ENCODE data around the gene SORCS1.

The SORCS1 gene

DNA sequence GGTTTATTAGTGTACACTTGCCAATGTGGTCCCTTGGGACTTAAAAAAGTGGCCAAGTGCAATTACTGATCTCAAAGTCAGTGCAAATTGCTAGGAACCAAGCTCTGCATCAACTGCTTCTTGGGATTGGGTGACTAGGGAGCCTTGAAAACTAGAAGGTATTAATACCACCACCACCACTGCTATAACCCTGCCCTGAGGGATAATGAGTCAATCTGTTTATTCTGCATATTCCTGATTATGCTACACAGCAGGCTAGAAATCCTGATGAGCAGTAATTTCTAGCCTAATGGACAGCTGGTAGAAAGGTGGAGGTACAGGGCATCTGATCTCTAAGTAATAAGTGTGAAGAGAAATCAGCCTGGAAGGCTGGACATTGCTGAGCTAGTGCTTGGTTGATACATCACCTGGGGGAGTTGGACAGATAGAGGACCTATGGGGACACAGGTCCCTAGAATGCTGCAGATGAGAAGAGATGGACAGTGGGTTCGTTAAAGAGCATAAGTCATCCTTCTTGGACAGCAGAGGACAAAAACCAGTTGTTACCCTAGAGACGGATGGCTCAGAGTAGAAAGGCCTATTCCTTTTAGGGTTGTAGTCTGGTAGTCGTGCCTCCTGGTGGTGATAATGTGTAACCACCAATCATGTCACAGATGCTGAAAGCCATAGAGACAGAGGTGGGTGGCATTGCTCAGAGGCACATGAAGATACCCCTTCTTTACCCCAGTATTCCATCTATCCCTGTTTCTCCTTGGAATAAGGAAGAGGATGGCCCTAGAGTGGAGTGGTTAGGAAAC lies 554.8 kb downstream of the SORCS1 start:
- no peaks in the 10 kb centered on the region for H3K27me3 ChIP-seq (ENCODE audit: control insufficient read depth, insufficient read depth, low read length, poor library complexity, severe bottlenecking)
- no peak overlapping the region for H3K4me3 ChIP-seq (ENCODE audit: insufficient read depth, low read depth, low read length)
- no peaks in the 10 kb centered on the region for H3K9me3 ChIP-seq (ENCODE audit: control insufficient read depth, low read length)
- 53 to 54% methylated on average over 3 of the region's 3 CpGs for WGBS, 2 experiments
- H3K36me3 ChIP-seq (ENCODE audit: control insufficient read depth, insufficient read depth, low read length): no peaks in the 10 kb centered on the region
- H3K4me1 ChIP-seq (ENCODE audit: control insufficient read depth, insufficient read depth, low read length): no peaks in the 10 kb centered on the region
- H3K27ac ChIP-seq (ENCODE audit: insufficient read depth, low read depth, low read length, poor library complexity, severe bottlenecking): no peak overlapping the region

- Histone ChIP-seq H3K27ac (ENCODE audit: insufficient read depth, low read depth, low read length, poor library complexity, severe bottlenecking) (no peak overlapping the region), H3K27me3 (ENCODE audit: control insufficient read depth, insufficient read depth, low read length, poor library complexity, severe bottlenecking) (no peaks in the 10 kb centered on the region), H3K4me1 (ENCODE audit: control insufficient read depth, insufficient read depth, low read length) (no peaks in the 10 kb centered on the region), H3K9me3 (ENCODE audit: control insufficient read depth, low read length) (no peaks in the 10 kb centered on the region), H3K36me3 (ENCODE audit: control insufficient read depth, insufficient read depth, low read length) (no peaks in the 10 kb centered on the region), H3K4me3 (ENCODE audit: insufficient read depth, low read depth, low read length) (no peak overlapping the region)
- 94 to 95% methylated on average over 1 of the region's 1 CpG for WGBS, 2 experiments
These were observed 556.4 kb downstream of the SORCS1 start for GRCh38 chr10:106608066-106608465.

GRCh38 chr10:106595281-106595680 lies 569.2 kb downstream of the SORCS1 start:
- Histone ChIP-seq H3K27me3 (ENCODE audit: control insufficient read depth, insufficient read depth, low read length, poor library complexity, severe bottlenecking) (no peaks in the 10 kb centered on the region), H3K4me3 (ENCODE audit: insufficient read depth, low read depth, low read length) (no peak overlapping the region), H3K36me3 (ENCODE audit: control insufficient read depth, insufficient read depth, low read length) (no peaks in the 10 kb centered on the region), H3K4me1 (ENCODE audit: control insufficient read depth, insufficient read depth, low read length) (no peaks in the 10 kb centered on the region), H3K9me3 (ENCODE audit: control insufficient read depth, low read length) (no peaks in the 10 kb centered on the region), H3K27ac (ENCODE audit: insufficient read depth, low read depth, low read length, poor library complexity, severe bottlenecking) (no peak overlapping the region)
- WGBS, 2 experiments: 95 to 100% methylated on average over 2 to 4 of the region's 4 CpGs

GRCh38 chr10:106593876-106594275 lies 570.6 kb downstream of the SORCS1 start:
- Histone ChIP-seq H3K4me1 (ENCODE audit: control insufficient read depth, insufficient read depth, low read length) (no peaks in the 10 kb centered on the region), H3K4me3 (ENCODE audit: insufficient read depth, low read depth, low read length) (no peak overlapping the region), H3K27me3 (ENCODE audit: control insufficient read depth, insufficient read depth, low read length, poor library complexity, severe bottlenecking) (no peaks in the 10 kb centered on the region), H3K9me3 (ENCODE audit: control insufficient read depth, low read length) (no peaks in the 10 kb centered on the region), H3K36me3 (ENCODE audit: control insufficient read depth, insufficient read depth, low read length) (no peaks in the 10 kb centered on the region), H3K27ac (ENCODE audit: insufficient read depth, low read depth, low read length, poor library complexity, severe bottlenecking) (no peak overlapping the region)
- 71 to 92% methylated on average over 1 of the region's 1 CpG for WGBS, 2 experiments

GRCh38 chr10:106592396-106592795 lies 572.1 kb downstream of the SORCS1 start:
- Histone ChIP-seq H3K27me3 (ENCODE audit: control insufficient read depth, insufficient read depth, low read length, poor library complexity, severe bottlenecking) (no peaks in the 10 kb centered on the region), H3K36me3 (ENCODE audit: control insufficient read depth, insufficient read depth, low read length) (no peaks in the 10 kb centered on the region), H3K4me1 (ENCODE audit: control insufficient read depth, insufficient read depth, low read length) (no peaks in the 10 kb centered on the region), H3K9me3 (ENCODE audit: control insufficient read depth, low read length) (no peaks in the 10 kb centered on the region), H3K4me3 (ENCODE audit: insufficient read depth, low read depth, low read length) (no peak overlapping the region), H3K27ac (ENCODE audit: insufficient read depth, low read depth, low read length, poor library complexity, severe bottlenecking) (no peak overlapping the region)

GRCh38 chr10:106582291-106582690 lies 582.2 kb downstream of the SORCS1 start:
- no peak overlapping the region for H3K27ac ChIP-seq (ENCODE audit: insufficient read depth, low read depth, low read length, poor library complexity, severe bottlenecking)

DNA sequence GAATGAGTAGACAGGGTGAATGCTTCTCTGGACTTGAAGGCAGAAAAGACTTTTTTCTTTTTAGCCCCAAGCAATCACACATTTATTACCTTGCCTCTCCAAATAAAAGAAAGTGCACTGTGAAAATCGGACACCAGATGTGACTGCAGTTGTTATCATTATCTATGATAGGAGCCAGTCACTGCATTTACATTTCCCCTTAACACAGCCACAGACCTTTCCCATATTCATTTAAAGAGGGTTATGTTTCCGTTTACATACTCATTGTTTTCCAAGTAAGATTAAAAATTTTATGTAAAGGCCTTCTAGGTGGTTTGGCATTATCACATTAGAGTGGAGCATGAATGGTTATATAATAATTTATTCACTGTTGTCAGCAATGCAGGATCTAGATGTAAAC lies 586.8 kb downstream of the SORCS1 start:
- WGBS, 2 experiments: 83 to 100% methylated on average over 1 to 2 of the region's 2 CpGs
- H3K4me3 ChIP-seq (ENCODE audit: insufficient read depth, low read depth, low read length): no peak overlapping the region
- no peaks in the 10 kb centered on the region for H3K9me3 ChIP-seq (ENCODE audit: control insufficient read depth, low read length)
- no peak overlapping the region for H3K27ac ChIP-seq (ENCODE audit: insufficient read depth, low read depth, low read length, poor library complexity, severe bottlenecking)
- H3K4me1 ChIP-seq (ENCODE audit: control insufficient read depth, insufficient read depth, low read length): no peaks in the 10 kb centered on the region
- no peaks in the 10 kb centered on the region for H3K27me3 ChIP-seq (ENCODE audit: control insufficient read depth, insufficient read depth, low read length, poor library complexity, severe bottlenecking)
- no peaks in the 10 kb centered on the region for H3K36me3 ChIP-seq (ENCODE audit: control insufficient read depth, insufficient read depth, low read length)

More at GRCh38 chr10:106582291-106582690, 582.2 kb downstream of the SORCS1 start:
- 70 to 91% methylated on average over 2 of the region's 2 CpGs for WGBS, 2 experiments
- Histone ChIP-seq H3K9me3 (ENCODE audit: control insufficient read depth, low read length) (no peaks in the 10 kb centered on the region), H3K4me3 (ENCODE audit: insufficient read depth, low read depth, low read length) (no peak overlapping the region), H3K36me3 (ENCODE audit: control insufficient read depth, insufficient read depth, low read length) (no peaks in the 10 kb centered on the region), H3K4me1 (ENCODE audit: control insufficient read depth, insufficient read depth, low read length) (no peaks in the 10 kb centered on the region), H3K27me3 (ENCODE audit: control insufficient read depth, insufficient read depth, low read length, poor library complexity, severe bottlenecking) (no peaks in the 10 kb centered on the region)

DNA sequence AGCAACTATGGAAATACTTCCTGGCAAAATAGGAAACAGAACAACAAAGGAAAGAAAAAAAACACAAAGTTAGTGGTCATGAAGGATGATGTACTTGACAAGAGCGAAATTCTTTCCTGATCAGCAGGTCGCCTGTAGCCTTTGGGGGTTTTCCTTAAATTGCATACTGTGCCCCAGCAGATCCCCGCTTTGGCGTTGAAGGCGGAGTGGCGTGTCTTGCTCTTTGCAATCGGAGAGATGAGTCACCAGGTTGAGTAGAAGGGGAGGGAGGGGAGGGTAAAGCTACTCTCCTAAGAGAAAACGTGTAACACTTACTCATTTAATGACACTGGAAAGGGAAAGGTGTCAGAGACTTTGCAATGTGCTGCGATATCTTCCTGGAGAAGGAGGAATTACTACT lies 587.2 kb downstream of the SORCS1 start:
- Histone ChIP-seq H3K4me1 (ENCODE audit: control insufficient read depth, insufficient read depth, low read length) (no peaks in the 10 kb centered on the region), H3K27ac (ENCODE audit: insufficient read depth, low read depth, low read length, poor library complexity, severe bottlenecking) (no peak overlapping the region), H3K9me3 (ENCODE audit: control insufficient read depth, low read length) (no peaks in the 10 kb centered on the region), H3K27me3 (ENCODE audit: control insufficient read depth, insufficient read depth, low read length, poor library complexity, severe bottlenecking) (no peaks in the 10 kb centered on the region), H3K4me3 (ENCODE audit: insufficient read depth, low read depth, low read length) (no peak overlapping the region), H3K36me3 (ENCODE audit: control insufficient read depth, insufficient read depth, low read length) (no peaks in the 10 kb centered on the region)
- WGBS, 2 experiments: 29 to 45% methylated on average over 9 of the region's 9 CpGs

GRCh38 chr10:106576534-106576933 lies 588.0 kb downstream of the SORCS1 start:
- Histone ChIP-seq H3K4me3 (ENCODE audit: insufficient read depth, low read depth, low read length) (no peak overlapping the region), H3K27ac (ENCODE audit: insufficient read depth, low read depth, low read length, poor library complexity, severe bottlenecking) (no peak overlapping the region), H3K4me1 (ENCODE audit: control insufficient read depth, insufficient read depth, low read length) (no peaks in the 10 kb centered on the region), H3K36me3 (ENCODE audit: control insufficient read depth, insufficient read depth, low read length) (no peaks in the 10 kb centered on the region), H3K9me3 (ENCODE audit: control insufficient read depth, low read length) (no peaks in the 10 kb centered on the region), H3K27me3 (ENCODE audit: control insufficient read depth, insufficient read depth, low read length, poor library complexity, severe bottlenecking) (no peaks in the 10 kb centered on the region)
- 85 to 88% methylated on average over 4 of the region's 4 CpGs for WGBS, 2 experiments

GRCh38 chr10:106573106-106573505 lies 591.4 kb downstream of the SORCS1 start:
- 86 to 92% methylated on average over 5 of the region's 5 CpGs for WGBS, 2 experiments

More at GRCh38 chr10:106573106-106573505, 591.4 kb downstream of the SORCS1 start:
- Histone ChIP-seq H3K27ac (ENCODE audit: insufficient read depth, low read depth, low read length, poor library complexity, severe bottlenecking) (no peak overlapping the region), H3K9me3 (ENCODE audit: control insufficient read depth, low read length) (no peaks in the 10 kb centered on the region), H3K36me3 (ENCODE audit: control insufficient read depth, insufficient read depth, low read length) (no peaks in the 10 kb centered on the region), H3K4me3 (ENCODE audit: insufficient read depth, low read depth, low read length) (no peak overlapping the region), H3K27me3 (ENCODE audit: control insufficient read depth, insufficient read depth, low read length, poor library complexity, severe bottlenecking) (no peaks in the 10 kb centered on the region), H3K4me1 (ENCODE audit: control insufficient read depth, insufficient read depth, low read length) (no peaks in the 10 kb centered on the region)
